Right atrium auricular region (tissue), 2 donors: Measurements from ENCODE around the gene MAPK8IP3. TPM values are rescaled to one million over a fixed set of nuclear protein-coding genes. Genes with fewer than 3 reads are reported as not detected.

ENCODE experiments used
- DNase-seq: peaks from one replicate; pipeline ENCODE4 v3.0.0-alpha.2; 2019; ENCODE audit warnings: low spot score
- H3K27ac ChIP-seq, 2 donors: fragments of 200-600 bp; sonication (generic); 1 replicate in 1 of 2; 2 replicates in 1 of 2; pipeline ENCODE4 v1.5.1; 2016 to 2019
- H3K27me3 ChIP-seq, 2 donors: fragments of 200-600 bp; sonication (generic); one replicate each; pipeline versions ENCODE4 v1.5.1 to v1.6.0; 2017 to 2019
- H3K36me3 ChIP-seq: fragments of 200-600 bp; sonication (generic); one replicate; pipeline ENCODE4 v1.5.1; 2016
- H3K4me1 ChIP-seq, 2 donors: fragments of 200-600 bp; sonication (generic); one replicate each; pipeline versions ENCODE4 v1.5.1 to v1.6.0; 2017 to 2019
- H3K4me3 ChIP-seq, 2 donors: fragments of 200-600 bp; sonication (generic); 1 replicate in 1 of 2; 2 replicates in 1 of 2; pipeline ENCODE4 v1.5.1; 2017 to 2019; ENCODE audit warnings: mild to moderate bottlenecking in 1 of 2, moderate library complexity in 1 of 2
- H3K9me3 ChIP-seq, 2 donors: fragments of 200-600 bp; sonication (generic); one replicate each; pipeline ENCODE4 v1.5.1; 2019
- total RNA-seq, 2 donors: library from RNA; depleted of rRNA; stranded (reverse); fragments of >200 nt; gene quantifications; one replicate each; pipeline ENCODE4 v1.1.0, GENCODE V29; 2016
- TF ChIP-seq, protein P1 (sequence below), 2 donors: fragments of 200-600 bp; sonication (generic); IDR thresholded peaks; one replicate each; pipeline ENCODE4 v1.5.1; 2019; ENCODE audit warnings: antibody characterized with exemption in 2 of 2

MAPK8IP3 gene
- total RNA-seq, 2 donors from 2014 or later = 43.1 to 43.3 TPM

DNA sequence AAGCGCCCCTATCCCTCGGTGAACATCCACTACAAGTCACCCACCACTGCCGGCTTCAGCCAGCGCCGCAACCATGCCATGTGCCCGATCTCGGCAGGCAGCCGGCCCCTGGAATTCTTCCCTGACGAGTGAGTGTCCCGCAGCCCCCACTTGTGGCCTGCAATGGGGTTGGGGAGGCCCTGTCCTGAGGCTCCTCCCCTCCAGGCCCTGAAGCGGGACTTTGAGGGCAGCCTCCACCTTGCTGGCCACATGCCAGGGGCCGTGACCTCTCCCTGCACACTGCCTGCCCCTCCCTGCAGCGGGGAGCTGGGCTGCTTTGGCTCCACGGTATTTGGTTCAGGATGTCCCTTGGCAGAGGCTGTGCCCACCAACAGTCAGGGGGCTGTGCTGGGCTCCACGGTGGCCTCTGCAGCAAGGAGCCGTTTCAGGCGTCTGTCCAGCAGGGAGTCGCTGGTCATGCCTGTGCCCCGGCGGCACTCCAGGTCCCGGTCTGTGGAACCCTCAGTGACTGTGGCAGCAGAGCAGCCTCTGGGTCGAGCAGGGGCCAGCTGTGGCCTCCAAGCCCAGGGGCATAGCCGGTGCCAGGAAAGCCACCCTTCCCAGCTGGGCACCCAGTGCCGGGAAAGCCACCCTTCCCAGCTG is 57.0 kb downstream of the MAPK8IP3 start:
- Histone ChIP-seq H3K9me3 (no peaks in the 10 kb centered on the region), H3K4me3 (no peak overlapping the region), H3K27me3 (no peaks in the 10 kb centered on the region), H3K4me1 (no peaks in the 10 kb centered on the region), H3K36me3 (peaks cover 89% of the 10 kb centered on the region), H3K27ac (no peak overlapping the region)
- no peak for DNase-seq
- TF ChIP-seq, protein P1, sequence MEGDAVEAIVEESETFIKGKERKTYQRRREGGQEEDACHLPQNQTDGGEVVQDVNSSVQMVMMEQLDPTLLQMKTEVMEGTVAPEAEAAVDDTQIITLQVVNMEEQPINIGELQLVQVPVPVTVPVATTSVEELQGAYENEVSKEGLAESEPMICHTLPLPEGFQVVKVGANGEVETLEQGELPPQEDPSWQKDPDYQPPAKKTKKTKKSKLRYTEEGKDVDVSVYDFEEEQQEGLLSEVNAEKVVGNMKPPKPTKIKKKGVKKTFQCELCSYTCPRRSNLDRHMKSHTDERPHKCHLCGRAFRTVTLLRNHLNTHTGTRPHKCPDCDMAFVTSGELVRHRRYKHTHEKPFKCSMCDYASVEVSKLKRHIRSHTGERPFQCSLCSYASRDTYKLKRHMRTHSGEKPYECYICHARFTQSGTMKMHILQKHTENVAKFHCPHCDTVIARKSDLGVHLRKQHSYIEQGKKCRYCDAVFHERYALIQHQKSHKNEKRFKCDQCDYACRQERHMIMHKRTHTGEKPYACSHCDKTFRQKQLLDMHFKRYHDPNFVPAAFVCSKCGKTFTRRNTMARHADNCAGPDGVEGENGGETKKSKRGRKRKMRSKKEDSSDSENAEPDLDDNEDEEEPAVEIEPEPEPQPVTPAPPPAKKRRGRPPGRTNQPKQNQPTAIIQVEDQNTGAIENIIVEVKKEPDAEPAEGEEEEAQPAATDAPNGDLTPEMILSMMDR (IDR thresholded peaks at IDR 0.05) = no peak

DNA sequence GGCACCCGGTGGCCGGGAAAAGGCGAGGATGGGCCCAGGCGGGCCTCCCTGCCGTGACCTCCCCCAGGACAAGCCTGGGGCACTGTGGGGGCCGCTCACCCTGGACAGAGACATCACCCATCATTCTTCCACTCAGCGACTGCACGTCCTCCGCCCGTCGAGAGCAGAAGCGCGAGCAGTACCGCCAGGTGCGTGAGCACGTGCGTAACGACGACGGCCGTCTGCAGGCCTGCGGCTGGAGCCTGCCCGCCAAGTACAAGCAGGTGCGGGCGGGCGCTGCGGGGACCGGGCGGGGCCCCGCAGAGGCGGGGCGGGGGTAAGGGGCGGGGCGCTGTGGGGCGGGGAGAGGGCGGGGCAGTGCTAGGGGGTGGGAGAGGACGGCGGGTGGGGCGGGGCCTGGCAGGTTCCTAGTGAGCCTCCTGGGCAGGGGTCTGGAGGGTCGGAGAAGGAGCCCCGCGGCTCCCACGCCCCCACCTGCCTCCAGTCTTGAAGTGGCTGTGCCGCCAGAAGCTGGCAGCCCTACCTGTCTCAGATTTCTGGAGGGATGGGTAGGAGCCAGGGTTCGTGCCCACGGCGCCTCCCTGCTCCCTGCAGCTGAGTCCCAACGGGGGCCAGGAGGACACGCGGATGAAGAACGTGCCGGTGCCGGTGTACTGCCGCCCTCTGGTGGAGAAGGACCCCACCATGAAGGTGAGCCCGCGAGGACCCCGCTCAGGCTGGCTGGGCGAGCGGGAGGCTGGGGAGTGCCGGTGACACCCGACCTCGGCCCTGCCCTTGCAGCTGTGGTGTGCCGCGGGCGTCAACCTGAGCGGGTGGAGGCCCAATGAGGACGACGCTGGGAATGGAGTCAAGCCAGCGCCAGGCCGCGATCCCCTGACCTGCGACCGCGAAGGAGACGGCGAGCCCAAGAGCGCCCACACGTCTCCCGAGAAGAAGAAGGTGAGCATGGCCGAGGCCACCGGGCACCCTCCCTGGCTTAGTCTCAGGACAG is 57.8 kb downstream of the MAPK8IP3 start:
- H3K4me3 ChIP-seq = no peak overlapping the region
- H3K27me3 ChIP-seq = no peaks in the 10 kb centered on the region
- H3K27ac ChIP-seq = no peak overlapping the region
- H3K9me3 ChIP-seq = no peaks in the 10 kb centered on the region
- H3K4me1 ChIP-seq = no peaks in the 10 kb centered on the region
- DNase-seq = no peak
- H3K36me3 ChIP-seq = peaks cover 91% of the 10 kb centered on the region
- TF ChIP-seq, protein P1 (IDR thresholded peaks at IDR 0.05) = peak in 1 of 2 donors; percentile 46

DNA sequence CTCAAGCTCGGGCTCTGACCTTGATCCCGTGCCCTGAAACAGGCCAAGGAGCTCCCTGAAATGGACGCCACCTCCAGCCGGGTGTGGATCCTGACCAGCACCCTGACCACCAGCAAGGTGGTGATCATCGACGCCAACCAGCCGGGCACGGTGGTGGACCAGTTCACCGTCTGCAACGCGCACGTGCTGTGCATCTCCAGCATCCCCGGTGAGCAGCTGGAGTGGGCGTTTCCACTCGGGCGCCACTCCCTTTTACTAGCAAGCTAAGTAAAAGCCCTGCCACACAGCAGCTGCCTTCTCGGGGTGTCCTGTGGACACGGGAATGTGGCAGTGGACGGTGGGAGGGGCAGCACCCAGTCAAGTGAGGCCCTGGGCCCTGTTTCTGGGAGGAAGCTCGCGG is 59.0 kb downstream of the MAPK8IP3 start:
- Histone ChIP-seq H3K4me1 (peaks cover 0 to 3% of the 10 kb centered on the region in 2 donors), H3K36me3 (peaks cover 88% of the 10 kb centered on the region), H3K9me3 (no peaks in the 10 kb centered on the region), H3K4me3 (no peak overlapping the region), H3K27ac (no peak overlapping the region), H3K27me3 (no peaks in the 10 kb centered on the region)
- TF ChIP-seq, protein P1 (IDR thresholded peaks at IDR 0.05) = no peak
- DNase-seq = no peak

DNA sequence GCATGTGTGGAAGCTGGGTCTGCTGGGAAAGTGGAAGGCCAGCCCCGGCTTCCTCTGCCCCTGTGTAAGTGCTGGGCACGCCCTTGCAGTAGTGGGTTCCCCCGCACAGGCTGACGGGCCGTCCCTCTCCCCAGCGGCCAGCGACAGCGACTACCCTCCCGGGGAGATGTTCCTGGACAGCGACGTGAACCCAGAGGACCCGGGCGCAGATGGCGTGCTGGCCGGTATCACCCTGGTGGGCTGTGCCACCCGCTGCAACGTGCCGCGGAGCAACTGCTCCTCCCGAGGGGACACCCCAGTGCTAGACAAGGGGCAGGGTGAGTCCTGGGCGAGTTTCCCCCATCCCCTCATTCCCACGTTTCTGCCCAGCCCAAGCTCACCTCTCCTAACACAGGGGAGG is 59.8 kb downstream of the MAPK8IP3 start:
- Histone ChIP-seq H3K36me3 (peaks cover 80% of the 10 kb centered on the region), H3K27me3 (no peaks in the 10 kb centered on the region)
- DNase-seq = no peak

DNA sequence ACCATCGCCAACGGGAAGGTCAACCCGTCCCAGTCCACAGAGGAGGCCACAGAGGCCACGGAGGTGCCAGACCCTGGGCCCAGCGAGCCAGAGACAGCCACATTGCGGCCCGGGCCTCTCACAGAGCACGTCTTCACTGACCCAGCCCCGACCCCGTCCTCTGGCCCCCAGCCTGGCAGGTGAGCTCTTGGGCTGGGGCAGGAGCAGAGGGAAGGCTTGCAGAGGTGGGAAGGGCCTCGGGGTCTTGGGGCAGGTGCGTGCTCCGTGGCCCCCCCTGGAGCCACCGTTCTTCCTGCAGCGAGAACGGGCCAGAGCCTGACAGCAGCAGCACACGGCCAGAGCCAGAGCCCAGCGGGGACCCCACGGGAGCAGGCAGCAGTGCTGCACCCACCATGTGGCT is 60.2 kb downstream of the MAPK8IP3 start:
- H3K36me3 ChIP-seq = peaks cover 76% of the 10 kb centered on the region

More for the DNA sequence above, 59.8 kb downstream of the MAPK8IP3 start:
- Histone ChIP-seq H3K4me1 (peaks cover 0 to 12% of the 10 kb centered on the region in 2 donors), H3K4me3 (no peak overlapping the region), H3K9me3 (no peaks in the 10 kb centered on the region), H3K27ac (no peak overlapping the region)
- TF ChIP-seq, protein P1 (IDR thresholded peaks at IDR 0.05) = no peak

More for the DNA sequence above, 60.2 kb downstream of the MAPK8IP3 start:
- DNase-seq = no peak
- no peaks in the 10 kb centered on the region for H3K27me3 ChIP-seq
- no peak overlapping the region for H3K4me3 ChIP-seq
- peaks cover 0 to 13% of the 10 kb centered on the region in 2 donors for H3K4me1 ChIP-seq
- no peaks in the 10 kb centered on the region for H3K9me3 ChIP-seq
- H3K27ac ChIP-seq = no peak overlapping the region
- TF ChIP-seq, protein P1 (IDR thresholded peaks at IDR 0.05) = no peak
